Liver (tissue), 3 donors: ENCODE data around the gene COL27A1.

Experiments used
- CTCF ChIP-seq: fragments of 150-350 bp; IDR thresholded peaks from 2 replicates; pipeline ENCODE4 v1.5.1; 2017; ENCODE audit warnings: improper control_type of control experiment, low read depth, low read length; ENCODE audit not compliant: missing input control
- GABPA ChIP-seq, 2 donors: IDR thresholded peaks in 1 of 2; conservative IDR thresholded peaks in 1 of 2; 2 replicates each; pipeline ENCODE4 v1.6.1; 2016; ENCODE audit warnings: antibody characterized with exemption in 2 of 2, mild to moderate bottlenecking in 1 of 2, moderate library complexity in 1 of 2
- TAF1 ChIP-seq: conservative IDR thresholded peaks from 2 replicates; pipeline ENCODE4 v1.6.1; 2016; ENCODE audit warnings: antibody characterized with exemption, mild to moderate bottlenecking
- donor health status: healthy.
- donor health status: healthy.

- TF ChIP-seq GABPA (IDR thresholded peaks at IDR 0.05 in 1 of 2, conservative IDR thresholded peaks at IDR 0.05 in 1 of 2) (no peak), CTCF (no peak), TAF1 (no peak)
Measured at GRCh38 chr9:114303571-114303970, 148.2 kb downstream of the COL27A1 start.
